Kidney (tissue), 14 donors: Measurements from ENCODE around the gene LONP1. TPM values are rescaled to one million over a fixed set of nuclear protein-coding genes. Genes with fewer than 3 reads are reported as not detected.

ENCODE experiments used
- DNase-seq, 5 donors: peaks; one replicate each; pipeline ENCODE4 v3.0.0-alpha.2; 2013 to 2020
- FAIRE-seq: peaks from 2 replicates; lab custom pipeline; 2012; peaks lifted over from hg19 to GRCh38; lab: Jason Lieb, UNC
- H3K27ac ChIP-seq, 2 donors: one replicate each; pipeline ENCODE4 v1.7.0; 2013; ENCODE audit warnings: low read depth in 2 of 2, low read length in 2 of 2, inconsistent platforms in 1 of 2
- H3K27me3 ChIP-seq: one replicate; pipeline ENCODE4 v1.7.1; 2013; ENCODE audit warnings: low read length, inconsistent platforms; ENCODE audit not compliant: control insufficient read depth, insufficient read depth
- H3K36me3 ChIP-seq, 3 donors: one replicate each; pipeline versions ENCODE4 v1.7.0 to v1.7.1; 2013; ENCODE audit warnings: low read length in 3 of 3, control low read depth in 1 of 3, inconsistent platforms in 1 of 3; ENCODE audit not compliant: insufficient read depth in 3 of 3, control insufficient read depth in 2 of 3
- H3K4me1 ChIP-seq, 3 donors: one replicate each; pipeline versions ENCODE4 v1.7.0 to v1.7.1; 2013; ENCODE audit warnings: low read length in 3 of 3, inconsistent platforms in 1 of 3, low read depth in 1 of 3; ENCODE audit not compliant: control insufficient read depth in 2 of 3, insufficient read depth in 2 of 3
- H3K4me3 ChIP-seq, 3 donors: one replicate each; pipeline versions ENCODE4 v1.7.0 to v1.8.1; 2013; ENCODE audit warnings: low read length in 3 of 3, control low read depth in 1 of 3, inconsistent platforms in 1 of 3
- H3K9ac ChIP-seq, 3 donors: one replicate each; pipeline versions ENCODE4 v1.7.0 to v1.7.1; 2013; ENCODE audit warnings: low read length in 3 of 3, control low read depth in 1 of 3, inconsistent platforms in 1 of 3
- H3K9me3 ChIP-seq, 3 donors: one replicate each; pipeline versions ENCODE4 v1.7.0 to v1.7.1; 2013; ENCODE audit warnings: low read length in 3 of 3, control low read depth in 1 of 3, inconsistent platforms in 1 of 3; ENCODE audit not compliant: control insufficient read depth in 2 of 3, insufficient read depth in 1 of 3
- CTCF ChIP-seq: IDR thresholded peaks from 3 replicates; pipeline ENCODE4 v1.5.1; 2012; ENCODE audit warnings: mild to moderate bottlenecking, moderate library complexity, borderline replicate concordance; ENCODE audit not compliant: insufficient read depth; ENCODE audit errors: extremely low read depth
- intact Hi-C: fragments of 100-400 bp; cut with DNase I; formaldehyde crosslinking; loops from one replicate; pipeline ENCODE4 v1.11.1; 2022
- polyA plus RNA-seq: library from polyadenylated mRNA; stranded (reverse); fragments of 350-450 nt; fragmentation: Illumina TruSeq; extraction: RNeasy Lipid Tissue Mini Kit (QIAGEN cat#74804); gene quantifications from one replicate; pipeline ENCODE4 v1.2.3, GENCODE V29; 2014; ENCODE audit warnings: low read depth, low replicate concordance; ENCODE audit not compliant: insufficient read depth
- total RNA-seq: library from RNA; stranded (reverse); fragmentation: NEBNext Ultra II Directional; extraction: Animal tissue kit (Norgen Biotek cat#: 25700); gene quantifications from one replicate; pipeline ENCODE4 v1.2.1, GENCODE V29; 2021
- donor health status: control.
- donor health status: control.
- donor health status: control.
- donor health status: control.
- donor health status: control.
- donor health status: DM: yes; HTN: yes; CAD: no.
- donor health status: Normal renal cell carcinoma (clear cell type).

Gene LONP1
- total and polyA plus RNA-seq, 2 donors from 2014 or later = 67.1 to 71.5 TPM

- intact Hi-C loops = no loop called here
- FAIRE-seq = no peak
Observed at GRCh38 chr19:5679289-5680083, 40.5 kb downstream of the LONP1 start.

GRCh38 chr19:5678071-5678718 lies 41.8 kb downstream of the LONP1 start:
- Histone ChIP-seq H3K27ac (no peak overlapping the region), H3K9ac (no peak overlapping the region), H3K4me1 (peaks cover 0 to 12% (median 5%) of the 10 kb centered on the region in 3 donors), H3K36me3 (no peaks in the 10 kb centered on the region), H3K4me3 (no peak overlapping the region), H3K27me3 (no peaks in the 10 kb centered on the region), H3K9me3 (no peaks in the 10 kb centered on the region)
- intact Hi-C loops = no loop called here
- DNase-seq (peak in 1 of 5 donors; percentile 57), FAIRE-seq (no peak)
- TF ChIP-seq CTCF = no peak

More at GRCh38 chr19:5679289-5680083, 40.5 kb downstream of the LONP1 start:
- no peak for TF ChIP-seq CTCF
- no peaks in the 10 kb centered on the region for H3K36me3 ChIP-seq
- H3K9ac ChIP-seq = peak overlapping the region; percentile 75 to 97 (median 92)
- peak overlapping the region; percentile 79 to 99 (median 97) for H3K4me3 ChIP-seq
- no peaks in the 10 kb centered on the region for H3K9me3 ChIP-seq
- DNase-seq = peak in 2 of 5 donors; percentile 77 to 86
- H3K27ac ChIP-seq = peak overlapping the region in 1 of 2 donors; percentile 94
- no peaks in the 10 kb centered on the region for H3K27me3 ChIP-seq
- peaks cover 0 to 12% (median 5%) of the 10 kb centered on the region in 3 donors for H3K4me1 ChIP-seq

GRCh38 chr19:5677580-5677979 lies 42.4 kb downstream of the LONP1 start:
- Histone ChIP-seq H3K9ac (no peak overlapping the region), H3K27ac (no peak overlapping the region), H3K4me3 (no peak overlapping the region), H3K27me3 (no peaks in the 10 kb centered on the region), H3K36me3 (no peaks in the 10 kb centered on the region), H3K9me3 (no peaks in the 10 kb centered on the region), H3K4me1 (peaks cover 0 to 12% (median 5%) of the 10 kb centered on the region in 3 donors)
- TF ChIP-seq CTCF = no peak
- DNase-seq = no peak
- intact Hi-C loops = no loop called here
- no peak for FAIRE-seq
